ENCODE measurements around the gene KSR2. TPM values are rescaled to one million over a fixed set of nuclear protein-coding genes. Genes with fewer than 3 reads are reported as not detected.
"Not testable (repeated sequence)": the region's sequence is repeated elsewhere in the genome, so short reads cannot be mapped to it uniquely, and the experiment has no call there.

KSR2 gene
- total and polyA plus RNA-seq, 2 experiments from 2014 or later, result under 0.01 to 0.02 TPM

DNA sequence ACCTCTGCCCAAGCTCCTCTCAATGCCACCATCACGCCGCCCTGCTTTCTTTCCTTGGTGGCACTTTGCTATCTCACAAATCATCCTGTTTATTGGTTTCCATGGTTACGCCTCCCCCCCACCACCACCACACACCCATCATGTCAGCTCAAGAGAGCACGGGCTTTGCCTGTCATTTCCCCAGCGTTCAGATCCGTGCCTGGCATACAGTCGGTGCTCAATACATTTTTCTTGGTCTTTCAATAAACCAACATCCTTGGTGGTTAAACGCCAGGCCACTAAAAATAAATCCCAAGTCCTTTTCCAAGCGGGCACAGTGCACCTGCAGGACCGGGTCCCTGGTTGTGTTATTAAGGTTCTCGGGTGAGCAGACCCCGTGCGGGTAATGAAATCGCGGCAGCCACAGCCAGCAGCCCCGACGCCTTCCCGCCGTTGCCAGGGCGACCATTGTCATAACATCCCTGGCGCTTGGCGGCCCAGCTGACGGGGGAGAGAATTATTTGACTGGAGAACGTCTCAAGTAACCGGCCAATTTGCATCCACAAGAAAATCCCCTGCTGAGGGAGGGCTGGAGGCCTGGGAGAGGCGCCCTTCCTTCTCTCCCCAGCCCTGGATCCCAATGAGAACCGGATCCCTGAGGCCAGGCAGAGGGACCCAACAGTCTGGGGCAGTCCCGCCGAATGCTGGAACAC, 92.9 kb downstream of the KSR2 start:
- no peak overlapping the region for H3K27ac ChIP-seq
- TF ChIP-seq, protein P1, sequence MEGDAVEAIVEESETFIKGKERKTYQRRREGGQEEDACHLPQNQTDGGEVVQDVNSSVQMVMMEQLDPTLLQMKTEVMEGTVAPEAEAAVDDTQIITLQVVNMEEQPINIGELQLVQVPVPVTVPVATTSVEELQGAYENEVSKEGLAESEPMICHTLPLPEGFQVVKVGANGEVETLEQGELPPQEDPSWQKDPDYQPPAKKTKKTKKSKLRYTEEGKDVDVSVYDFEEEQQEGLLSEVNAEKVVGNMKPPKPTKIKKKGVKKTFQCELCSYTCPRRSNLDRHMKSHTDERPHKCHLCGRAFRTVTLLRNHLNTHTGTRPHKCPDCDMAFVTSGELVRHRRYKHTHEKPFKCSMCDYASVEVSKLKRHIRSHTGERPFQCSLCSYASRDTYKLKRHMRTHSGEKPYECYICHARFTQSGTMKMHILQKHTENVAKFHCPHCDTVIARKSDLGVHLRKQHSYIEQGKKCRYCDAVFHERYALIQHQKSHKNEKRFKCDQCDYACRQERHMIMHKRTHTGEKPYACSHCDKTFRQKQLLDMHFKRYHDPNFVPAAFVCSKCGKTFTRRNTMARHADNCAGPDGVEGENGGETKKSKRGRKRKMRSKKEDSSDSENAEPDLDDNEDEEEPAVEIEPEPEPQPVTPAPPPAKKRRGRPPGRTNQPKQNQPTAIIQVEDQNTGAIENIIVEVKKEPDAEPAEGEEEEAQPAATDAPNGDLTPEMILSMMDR (IDR thresholded peaks at IDR 0.05; ENCODE audit: low read depth, low read length), result no peak
- H3K36me3 ChIP-seq, result no peaks in the 10 kb centered on the region
- no peaks in the 10 kb centered on the region for H3K9me3 ChIP-seq (ENCODE audit: low read depth)
- no peaks in the 10 kb centered on the region for H3K27me3 ChIP-seq
- no peaks in the 10 kb centered on the region for H3K4me1 ChIP-seq (ENCODE audit: low read depth)
- H3K4me3 ChIP-seq, result no peak overlapping the region
- peak; percentile 21 to 56 for DNase-seq (ENCODE audit: low read depth in 1 of 2, low spot score in 1 of 2)

DNA sequence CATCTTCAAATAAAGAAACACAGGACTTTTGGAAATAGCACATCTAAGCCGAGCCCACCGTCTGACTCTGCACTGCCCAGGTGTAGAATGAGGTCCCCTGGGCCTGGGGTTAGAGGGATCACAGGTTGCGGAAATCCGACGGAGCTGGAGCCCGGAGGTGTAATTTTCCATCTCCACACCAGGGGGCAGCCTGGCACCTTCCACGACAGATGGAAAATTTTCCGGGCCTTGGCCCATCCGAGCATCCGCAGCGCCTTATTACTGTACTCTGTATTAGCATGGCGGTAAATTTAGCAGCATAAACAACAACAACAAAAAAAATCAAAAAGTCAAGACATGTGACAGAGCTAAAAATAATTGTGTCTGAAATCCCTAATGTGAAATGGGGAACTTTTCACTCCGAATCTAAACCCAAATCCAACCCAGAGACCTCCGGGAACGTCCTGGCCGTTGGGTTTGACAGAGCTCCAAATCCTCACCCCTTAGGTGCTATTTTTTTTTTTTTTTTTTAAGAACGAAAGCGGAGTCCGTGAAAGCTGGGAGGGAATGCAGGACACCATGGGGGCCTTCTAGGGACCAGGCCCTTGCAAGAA, 93.9 kb downstream of the KSR2 start:
- H3K36me3 ChIP-seq, result no peaks in the 10 kb centered on the region
- TF ChIP-seq, protein P1 (IDR thresholded peaks at IDR 0.05; ENCODE audit: low read depth, low read length), result peak; percentile 85

DNA sequence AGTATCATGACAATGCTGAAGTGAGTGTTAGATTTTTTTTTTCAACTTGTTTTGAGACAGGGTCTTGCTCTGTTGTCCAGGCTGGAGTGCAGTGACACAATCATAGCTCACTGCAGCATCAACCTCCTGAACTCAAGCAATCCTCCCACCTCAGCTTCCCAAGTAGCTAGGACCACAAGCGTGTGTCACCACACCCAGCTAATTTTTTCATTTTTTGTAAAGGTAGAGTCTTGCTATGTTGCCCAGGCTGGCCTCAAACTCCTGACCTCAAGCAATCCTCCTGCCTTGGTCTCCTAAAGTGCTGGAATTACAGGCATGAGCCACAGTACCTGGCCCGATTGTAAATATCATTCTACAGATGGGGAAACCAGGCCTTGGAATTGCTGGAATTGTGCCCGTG, 94.6 kb downstream of the KSR2 start:
- not testable (repeated sequence) for DNase-seq (ENCODE audit: low read depth in 1 of 2, low spot score in 1 of 2); H3K36me3 ChIP-seq; H3K4me3 ChIP-seq; H3K4me1 ChIP-seq (ENCODE audit: low read depth); H3K9me3 ChIP-seq (ENCODE audit: low read depth); H3K27ac ChIP-seq; H3K27me3 ChIP-seq

More for the DNA sequence above, 93.9 kb downstream of the KSR2 start:
- H3K27ac ChIP-seq, result no peak overlapping the region
- H3K27me3 ChIP-seq, result no peaks in the 10 kb centered on the region
- H3K4me1 ChIP-seq (ENCODE audit: low read depth), result no peaks in the 10 kb centered on the region
- H3K4me3 ChIP-seq, result no peak overlapping the region
- H3K9me3 ChIP-seq (ENCODE audit: low read depth), result no peaks in the 10 kb centered on the region
- peak; percentile 66 to 80 for DNase-seq (ENCODE audit: low read depth in 1 of 2, low spot score in 1 of 2)

DNA sequence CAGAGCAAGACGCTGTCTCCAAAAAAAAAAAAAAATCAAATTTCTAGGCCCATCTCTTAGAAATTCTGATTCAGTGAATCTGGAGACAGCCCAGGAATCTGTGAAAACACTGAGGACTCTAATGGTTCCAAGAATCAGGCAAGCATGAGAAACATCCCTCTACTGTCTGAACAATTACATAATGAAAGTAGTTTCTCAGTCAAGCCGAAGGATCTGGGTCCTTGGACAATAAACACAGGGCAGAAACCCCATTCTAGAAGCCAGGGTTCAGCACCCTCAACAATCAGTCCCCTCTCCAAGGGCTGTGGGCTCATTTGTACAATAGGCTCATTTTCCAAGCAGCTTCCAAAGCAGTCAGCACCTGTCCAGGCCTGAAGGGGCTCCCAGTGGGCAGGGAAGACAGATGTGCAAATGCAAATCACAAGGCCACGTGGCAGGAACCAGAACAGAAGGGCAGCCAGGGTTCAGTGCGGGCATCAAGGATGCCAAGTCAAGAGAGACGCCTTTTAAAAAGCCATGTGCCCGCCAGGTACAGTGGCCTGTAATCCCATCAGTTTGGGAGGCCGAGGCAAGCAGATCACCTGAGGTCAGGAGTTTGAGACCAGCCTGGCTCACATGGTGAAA, 96.1 kb downstream of the KSR2 start:
- Histone ChIP-seq H3K4me1 (ENCODE audit: low read depth) (no peaks in the 10 kb centered on the region), H3K4me3 (no peak overlapping the region), H3K9me3 (ENCODE audit: low read depth) (no peaks in the 10 kb centered on the region), H3K27me3 (no peaks in the 10 kb centered on the region), H3K36me3 (no peaks in the 10 kb centered on the region), H3K27ac (no peak overlapping the region)
- TF ChIP-seq, protein P1 (IDR thresholded peaks at IDR 0.05; ENCODE audit: low read depth, low read length), result no peak
- no peak for DNase-seq (ENCODE audit: low read depth in 1 of 2, low spot score in 1 of 2)

DNA sequence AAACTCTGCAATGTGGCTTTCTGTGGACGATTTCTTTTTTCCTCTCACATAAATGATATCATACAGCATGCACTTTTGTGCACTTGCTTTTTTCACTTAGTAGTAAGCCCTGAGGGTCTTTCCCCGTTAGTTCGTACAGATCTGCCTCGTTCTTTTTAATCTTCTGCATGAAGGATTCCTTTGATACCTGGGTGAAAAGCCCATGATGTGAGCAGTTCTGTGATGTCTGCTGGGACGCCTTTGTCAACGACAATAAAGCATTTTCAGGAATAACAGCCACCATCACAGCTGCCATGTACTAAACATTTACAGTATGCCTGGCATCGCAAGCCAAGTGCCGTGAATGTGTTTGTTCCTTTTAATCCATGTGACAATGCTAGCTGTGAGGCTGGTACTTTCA, 99.2 kb downstream of the KSR2 start:
- no peaks in the 10 kb centered on the region for H3K9me3 ChIP-seq (ENCODE audit: low read depth)
- H3K4me1 ChIP-seq (ENCODE audit: low read depth), result no peaks in the 10 kb centered on the region
- no peak overlapping the region for H3K4me3 ChIP-seq
- TF ChIP-seq, protein P1 (IDR thresholded peaks at IDR 0.05; ENCODE audit: low read depth, low read length), result no peak
- no peak overlapping the region for H3K27ac ChIP-seq
- H3K27me3 ChIP-seq, result no peaks in the 10 kb centered on the region
- no peaks in the 10 kb centered on the region for H3K36me3 ChIP-seq
- no peak for DNase-seq (ENCODE audit: low read depth in 1 of 2, low spot score in 1 of 2)

DNA sequence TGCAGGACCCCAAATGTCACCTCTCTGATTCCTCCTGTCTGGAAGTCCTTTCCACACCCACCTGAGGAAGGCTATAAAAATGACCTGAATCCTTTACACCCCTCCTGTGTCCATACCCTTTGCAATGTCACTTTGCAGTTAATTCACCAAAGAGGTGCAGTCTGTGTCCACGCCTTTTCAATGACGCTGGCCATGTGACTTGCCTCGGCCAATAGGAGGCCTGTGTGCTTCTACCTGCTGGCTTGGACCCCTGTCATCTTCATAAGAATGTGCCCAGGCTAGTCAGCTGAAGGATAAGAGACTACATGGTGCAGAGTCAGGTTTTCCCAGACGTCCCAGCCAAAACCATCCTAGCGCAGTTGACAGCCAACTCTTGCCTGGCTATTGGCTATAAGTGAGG, 101.4 kb downstream of the KSR2 start:
- no peak overlapping the region for H3K27ac ChIP-seq
- no peaks in the 10 kb centered on the region for H3K9me3 ChIP-seq (ENCODE audit: low read depth)
- no peak overlapping the region for H3K4me3 ChIP-seq
- DNase-seq (ENCODE audit: low read depth in 1 of 2, low spot score in 1 of 2), result no peak
- no peaks in the 10 kb centered on the region for H3K36me3 ChIP-seq
- no peaks in the 10 kb centered on the region for H3K4me1 ChIP-seq (ENCODE audit: low read depth)
- TF ChIP-seq, protein P1 (IDR thresholded peaks at IDR 0.05; ENCODE audit: low read depth, low read length), result no peak
- H3K27me3 ChIP-seq, result no peaks in the 10 kb centered on the region
